ENCODE results near the gene ASTN2.

- TF ChIP-seq EZH2 (IDR thresholded peaks at IDR 0.05; ENCODE audit: insufficient read depth, poor library complexity, severe bottlenecking) (no peak), EZH2phosphoT487 (IDR thresholded peaks at IDR 0.05; ENCODE audit: insufficient read depth, low read depth) (no peak)
These were observed 875.3 kb downstream of the ASTN2 start for GRCh38 chr9:116539549-116539948.

Data from GM23248 (cell line).